ENCODE results near the gene UHMK1. TPM values are rescaled to one million over a fixed set of nuclear protein-coding genes. Genes with fewer than 3 reads are reported as not detected.

UHMK1 gene
- total RNA-seq, 1 donor from 2014 or later: 65.6 TPM

GRCh38 chr1:162497104-162497722 lies 405 bp upstream of the UHMK1 start:
- POLR2A ChIA-PET: interaction anchor here (0.7 to 1.6 kb wide), 2 partner anchors 64 to 106 kb away, joined by 3 to 4 read pairs; no protein-coding TSS in a partner anchor
- CTCF ChIA-PET: no interaction called here
- intact Hi-C loops (cut with micrococcal nuclease): loop anchor here (1.0 to 5.0 kb wide), 2 partner anchors 64 to 825 kb away; partner anchors contain the start of genes NUF2 and UAP1
- H3K4me1 Mint-ChIP-seq: peaks cover 36% of the 10 kb centered on the region
- no peak for TF ChIP-seq CTCF (IDR thresholded peaks at IDR 0.05)
- H3K4me3 Mint-ChIP-seq: peak overlapping the region; percentile 88
- no peak for DNase-seq
- peaks cover 27% of the 10 kb centered on the region for H3K36me3 Mint-ChIP-seq (ENCODE audit: low read depth)
- H3K27me3 Mint-ChIP-seq: peaks cover 2% of the 10 kb centered on the region
- peaks cover 2% of the 10 kb centered on the region for H3K9me3 Mint-ChIP-seq
- peak overlapping the region; percentile 90 for H3K27ac Mint-ChIP-seq
- no peak for ATAC-seq (ENCODE audit: low read depth)

- H3K27ac Mint-ChIP-seq: peak overlapping the region; percentile 90
- intact Hi-C loops (cut with micrococcal nuclease): loop anchor here (2.0 to 5.0 kb wide), 2 partner anchors 32 to 824 kb away; partner anchors contain the start of gene NUF2
- peaks cover 36% of the 10 kb centered on the region for H3K4me1 Mint-ChIP-seq
- no peaks in the 10 kb centered on the region for H3K27me3 Mint-ChIP-seq
- TF ChIP-seq CTCF (IDR thresholded peaks at IDR 0.05): no peak
- H3K4me3 Mint-ChIP-seq: peak overlapping the region; percentile 88
- POLR2A ChIA-PET: interaction anchor here (0.8 to 1.6 kb wide), 2 partner anchors 32 to 62 kb away, joined by 4 read pairs; no protein-coding TSS in a partner anchor
- CTCF ChIA-PET: no interaction called here
- H3K36me3 Mint-ChIP-seq (ENCODE audit: low read depth): peaks cover 32% of the 10 kb centered on the region
- ATAC-seq (ENCODE audit: low read depth): peak; percentile 32
- peaks cover 2% of the 10 kb centered on the region for H3K9me3 Mint-ChIP-seq
- no peak for DNase-seq
These were observed 835 bp downstream of the UHMK1 start for GRCh38 chr1:162498496-162498810.

GRCh38 chr1:162500805-162501204 lies 3.2 kb downstream of the UHMK1 start:
- POLR2A ChIA-PET: no interaction called here
- CTCF ChIA-PET: no interaction called here
- ATAC-seq (ENCODE audit: low read depth): no peak
- H3K9me3 Mint-ChIP-seq: peaks cover 2% of the 10 kb centered on the region
- intact Hi-C loops (cut with micrococcal nuclease): no loop called here
- H3K4me3 Mint-ChIP-seq: no peak overlapping the region
- no peak for DNase-seq
- peaks cover 36% of the 10 kb centered on the region for H3K4me1 Mint-ChIP-seq
- no peak for TF ChIP-seq CTCF (IDR thresholded peaks at IDR 0.05)
- H3K27me3 Mint-ChIP-seq: no peaks in the 10 kb centered on the region
- no peak overlapping the region for H3K27ac Mint-ChIP-seq
- peaks cover 46% of the 10 kb centered on the region for H3K36me3 Mint-ChIP-seq (ENCODE audit: low read depth)

DNA sequence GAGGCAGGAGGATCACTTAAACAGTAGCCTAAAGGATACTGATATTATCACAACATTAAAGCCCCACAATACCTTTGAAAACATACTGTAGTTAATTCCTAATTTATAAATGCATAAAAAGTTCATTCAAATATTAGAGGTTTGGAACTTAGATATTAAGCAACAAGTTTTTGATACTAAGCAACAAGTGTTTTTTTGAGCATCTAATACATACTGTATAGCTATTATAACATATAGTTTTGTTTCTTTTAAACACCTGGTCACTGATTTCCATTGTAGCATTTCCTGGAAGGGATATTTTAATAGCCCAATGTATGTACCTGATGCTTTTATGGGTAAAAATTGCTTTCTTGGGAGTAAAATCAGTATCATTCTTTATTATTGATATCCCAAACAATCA lies 4.5 kb downstream of the UHMK1 start:
- no peak overlapping the region for H3K27ac Mint-ChIP-seq
- ATAC-seq (ENCODE audit: low read depth) (no peak), DNase-seq (no peak)
- no peak overlapping the region for H3K4me3 Mint-ChIP-seq
- H3K9me3 Mint-ChIP-seq: peaks cover 2% of the 10 kb centered on the region
- CTCF ChIA-PET: no interaction called here
- no peaks in the 10 kb centered on the region for H3K27me3 Mint-ChIP-seq
- intact Hi-C loops (cut with micrococcal nuclease): no loop called here
- no peak for TF ChIP-seq CTCF (IDR thresholded peaks at IDR 0.05)
- POLR2A ChIA-PET: interaction anchor here (0.7 kb wide), 1 partner anchor 9 kb away, joined by 7 read pairs; no protein-coding TSS in a partner anchor
- H3K4me1 Mint-ChIP-seq: peaks cover 32% of the 10 kb centered on the region
- H3K36me3 Mint-ChIP-seq (ENCODE audit: low read depth): peaks cover 58% of the 10 kb centered on the region

- H3K9me3 Mint-ChIP-seq: no peaks in the 10 kb centered on the region
- peaks cover 63% of the 10 kb centered on the region for H3K36me3 Mint-ChIP-seq (ENCODE audit: low read depth)
- DNase-seq (no peak), ATAC-seq (ENCODE audit: low read depth) (no peak)
- no peak overlapping the region for H3K4me3 Mint-ChIP-seq
- intact Hi-C loops (cut with micrococcal nuclease): no loop called here
- H3K4me1 Mint-ChIP-seq: peaks cover 26% of the 10 kb centered on the region
- POLR2A ChIA-PET: no interaction called here
- TF ChIP-seq CTCF (IDR thresholded peaks at IDR 0.05): no peak
- CTCF ChIA-PET: no interaction called here
- no peak overlapping the region for H3K27ac Mint-ChIP-seq
- H3K27me3 Mint-ChIP-seq: no peaks in the 10 kb centered on the region
These were observed 5.3 kb downstream of the UHMK1 start for GRCh38 chr1:162502928-162503327.

Data from activated B cell treated with CpG ODN at 0.5 μM for 24 hours (primary cell).